PFSK-1 (cell line): ENCODE measurements around the gene EOLA1.
"Not testable (repeated sequence)": the region's sequence is repeated elsewhere in the genome, so short reads cannot be mapped to it uniquely, and the experiment has no call there.

ENCODE experiments used
- FOXP2 ChIP-seq: optimal IDR thresholded peaks from 2 replicates; pipeline ENCODE3; 2011; ENCODE audit warnings: borderline replicate concordance, control low read depth, inconsistent platforms; ENCODE audit not compliant: insufficient read depth; ENCODE audit errors: extremely low read length, extremely low read depth
- POLR2AphosphoS5 ChIP-seq: IDR thresholded peaks from 2 replicates; pipeline ENCODE4 v1.6.1; 2012; ENCODE audit warnings: low read depth, mild to moderate bottlenecking, control low read depth, low read length, moderate library complexity
- SIN3A ChIP-seq: IDR thresholded peaks from 2 replicates; pipeline ENCODE4 v1.6.1; 2012; ENCODE audit warnings: mild to moderate bottlenecking, low read length, moderate library complexity, borderline replicate concordance; ENCODE audit not compliant: insufficient read depth
- TAF1 ChIP-seq: IDR thresholded peaks from 2 replicates; pipeline ENCODE4 v1.6.1; 2012; ENCODE audit warnings: low read length, control low read depth, borderline replicate concordance; ENCODE audit not compliant: insufficient read depth
- TF ChIP-seq, protein P1 (sequence below), 2 experiments: IDR thresholded peaks; 2 replicates each; pipeline versions ENCODE4 v1.6.1 to v1.8.0; 2011 to 2012; ENCODE audit warnings: low read depth in 2 of 2, low read length in 2 of 2, control low read depth in 1 of 2, inconsistent platforms in 1 of 2, mild to moderate bottlenecking in 1 of 2, moderate library complexity in 1 of 2; ENCODE audit not compliant: insufficient read depth in 1 of 2

The EOLA1 gene

GRCh38 chrX:149540131-149540620 is 636 bp upstream of the EOLA1 start:
- TF ChIP-seq, protein P1, sequence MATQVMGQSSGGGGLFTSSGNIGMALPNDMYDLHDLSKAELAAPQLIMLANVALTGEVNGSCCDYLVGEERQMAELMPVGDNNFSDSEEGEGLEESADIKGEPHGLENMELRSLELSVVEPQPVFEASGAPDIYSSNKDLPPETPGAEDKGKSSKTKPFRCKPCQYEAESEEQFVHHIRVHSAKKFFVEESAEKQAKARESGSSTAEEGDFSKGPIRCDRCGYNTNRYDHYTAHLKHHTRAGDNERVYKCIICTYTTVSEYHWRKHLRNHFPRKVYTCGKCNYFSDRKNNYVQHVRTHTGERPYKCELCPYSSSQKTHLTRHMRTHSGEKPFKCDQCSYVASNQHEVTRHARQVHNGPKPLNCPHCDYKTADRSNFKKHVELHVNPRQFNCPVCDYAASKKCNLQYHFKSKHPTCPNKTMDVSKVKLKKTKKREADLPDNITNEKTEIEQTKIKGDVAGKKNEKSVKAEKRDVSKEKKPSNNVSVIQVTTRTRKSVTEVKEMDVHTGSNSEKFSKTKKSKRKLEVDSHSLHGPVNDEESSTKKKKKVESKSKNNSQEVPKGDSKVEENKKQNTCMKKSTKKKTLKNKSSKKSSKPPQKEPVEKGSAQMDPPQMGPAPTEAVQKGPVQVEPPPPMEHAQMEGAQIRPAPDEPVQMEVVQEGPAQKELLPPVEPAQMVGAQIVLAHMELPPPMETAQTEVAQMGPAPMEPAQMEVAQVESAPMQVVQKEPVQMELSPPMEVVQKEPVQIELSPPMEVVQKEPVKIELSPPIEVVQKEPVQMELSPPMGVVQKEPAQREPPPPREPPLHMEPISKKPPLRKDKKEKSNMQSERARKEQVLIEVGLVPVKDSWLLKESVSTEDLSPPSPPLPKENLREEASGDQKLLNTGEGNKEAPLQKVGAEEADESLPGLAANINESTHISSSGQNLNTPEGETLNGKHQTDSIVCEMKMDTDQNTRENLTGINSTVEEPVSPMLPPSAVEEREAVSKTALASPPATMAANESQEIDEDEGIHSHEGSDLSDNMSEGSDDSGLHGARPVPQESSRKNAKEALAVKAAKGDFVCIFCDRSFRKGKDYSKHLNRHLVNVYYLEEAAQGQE (IDR thresholded peaks at IDR 0.05; ENCODE audit: insufficient read depth in 1 of 2, low read depth in 2 of 2, low read length in 2 of 2) = no peak

- TF ChIP-seq, protein P1 (IDR thresholded peaks at IDR 0.05; ENCODE audit: insufficient read depth in 1 of 2, low read depth in 2 of 2, low read length in 2 of 2) = no peak
- TF ChIP-seq FOXP2 (no peak), SIN3A (no peak), POLR2AphosphoS5 (no peak), TAF1 (no peak)
Observed at GRCh38 chrX:149541521-149542047, 772 bp downstream of the EOLA1 start.

GRCh38 chrX:149549701-149550100 is 8.9 kb downstream of the EOLA1 start, which contains the start of gene HSFX3:
Gene HSFX3, minus strand, starts transcription at chrX:149549924. Its CDS starts 72 bp downstream, at chrX:149549852.
- TF ChIP-seq, protein P1 (IDR thresholded peaks at IDR 0.05; ENCODE audit: insufficient read depth in 1 of 2, low read depth in 2 of 2, low read length in 2 of 2) = not testable (repeated sequence)
- TF ChIP-seq TAF1, SIN3A: not testable (repeated sequence)

- TF ChIP-seq, protein P1 (IDR thresholded peaks at IDR 0.05; ENCODE audit: insufficient read depth in 1 of 2, low read depth in 2 of 2, low read length in 2 of 2) = no peak
- TF ChIP-seq SIN3A (no peak), TAF1 (no peak), POLR2AphosphoS5 (no peak), FOXP2 (no peak)
Observed at GRCh38 chrX:149563359-149563758, 22.5 kb downstream of the EOLA1 start.
